ENCODE data around the gene SMNDC1. TPM values are rescaled to one million over a fixed set of nuclear protein-coding genes. Genes with fewer than 3 reads are reported as not detected.

The SMNDC1 gene
- total RNA-seq: 14.1 TPM

GRCh38 chr10:110304780-110305421 is at the start of gene SMNDC1:
SMNDC1 (minus strand) TSS chr10:110304920; CDS start chr10:110303587, 1,333 bp downstream.

Other genes starting within 250 kb of the SMNDC1 start
- gene MXI1, start 97.3 kb downstream of the SMNDC1 start, total RNA-seq: 44.6 TPM
- 23.7 TPM for gene DUSP5, start 193.0 kb upstream of the SMNDC1 start, total RNA-seq